Peyer's patch (tissue), 4 donors: ENCODE data around the gene CFL2. TPM values are rescaled to one million over a fixed set of nuclear protein-coding genes. Genes with fewer than 3 reads are reported as not detected.

Experiments
- DNase-seq, 3 donors: peaks; one replicate each; pipeline ENCODE4 v3.0.0-alpha.2; 2017 to 2019
- H3K27ac ChIP-seq, 4 donors: fragments of 200-600 bp; sonication (generic); one replicate each; pipeline ENCODE4 v1.5.1; 2016 to 2019
- H3K27me3 ChIP-seq, 2 donors: fragments of 200-600 bp; sonication (generic); one replicate each; pipeline ENCODE4 v1.5.1; 2019
- H3K36me3 ChIP-seq, 3 donors: fragments of 200-600 bp; sonication (generic); one replicate each; pipeline ENCODE4 v1.5.1; 2016 to 2019
- H3K4me1 ChIP-seq, 4 donors: fragments of 200-600 bp; sonication (generic); one replicate each; pipeline ENCODE4 v1.5.1; 2016 to 2019
- H3K4me3 ChIP-seq, 4 donors: fragments of 200-600 bp; sonication (generic); 1 replicate in 3 of 4; 2 replicates in 1 of 4; pipeline ENCODE4 v1.5.1; 2016 to 2019; ENCODE audit warnings: mild to moderate bottlenecking in 1 of 4
- H3K9me3 ChIP-seq, 4 donors: fragments of 200-600 bp; sonication (generic); one replicate each; pipeline ENCODE4 v1.5.1; 2016 to 2019; ENCODE audit warnings: mild to moderate bottlenecking in 1 of 4
- CTCF ChIP-seq, 6 experiments: fragments of 450-650 bp in 4 of 6; fragments of 200-600 bp in 2 of 6; sonication (generic) in 1 of 6; IDR thresholded peaks; one replicate each; pipeline ENCODE4 v1.5.1; 2017 to 2019; ENCODE audit warnings: antibody characterized with exemption in 6 of 6, mild to moderate bottlenecking in 3 of 6, moderate library complexity in 1 of 6
- POLR2A ChIP-seq, 2 donors: fragments of 450-650 bp; IDR thresholded peaks; one replicate each; pipeline ENCODE4 v1.5.1; 2017; ENCODE audit warnings: antibody characterized with exemption in 2 of 2, mild to moderate bottlenecking in 2 of 2, moderate library complexity in 2 of 2
- total RNA-seq, 4 donors: library from RNA; depleted of rRNA; stranded (reverse); fragments of >200 nt; gene quantifications; one replicate each; pipeline ENCODE4 v1.1.0, GENCODE V29; 2016

The CFL2 gene
- total RNA-seq, 4 donors from 2014 or later = 5.2 to 15.8 (median 11.5) TPM

DNA sequence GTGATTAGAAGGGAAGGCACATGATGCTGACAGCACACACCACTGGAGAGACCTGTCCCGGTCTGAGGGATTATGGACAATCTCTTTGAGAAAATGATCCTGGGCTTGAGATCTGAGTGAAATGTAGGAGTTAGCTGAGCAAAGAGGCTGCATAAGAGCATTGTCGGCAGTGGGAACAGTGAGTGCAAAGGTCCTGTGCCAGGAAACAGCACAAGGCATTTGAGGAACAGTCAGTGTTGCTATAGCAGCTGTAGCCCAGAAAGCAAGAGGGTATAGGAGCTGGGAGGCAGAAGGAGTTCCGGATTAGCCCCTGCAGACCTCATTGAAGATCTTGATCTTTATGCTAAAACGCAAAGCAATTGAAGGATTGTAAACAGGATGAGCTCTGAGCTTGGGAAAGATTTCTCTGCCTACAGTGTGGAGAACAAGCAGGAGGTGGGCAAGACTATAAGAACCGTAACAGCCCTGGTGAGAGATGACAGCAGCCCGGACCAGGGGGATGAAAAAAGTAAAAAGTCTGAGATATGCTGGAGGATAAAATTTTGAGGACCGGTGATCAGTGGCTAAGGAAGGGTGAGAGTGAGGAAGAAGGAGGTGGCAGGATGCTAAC lies 28.5 kb downstream of the CFL2 start:
- Histone ChIP-seq H3K4me3 (no peak overlapping the region), H3K27me3 (no peaks in the 10 kb centered on the region), H3K27ac (no peak overlapping the region), H3K36me3 (no peaks in the 10 kb centered on the region), H3K9me3 (no peaks in the 10 kb centered on the region), H3K4me1 (no peaks in the 10 kb centered on the region)
- no peak for TF ChIP-seq CTCF (IDR thresholded peaks at IDR 0.05)
- no peak for TF ChIP-seq POLR2A (IDR thresholded peaks at IDR 0.05)
- no peak for DNase-seq

- no peak for TF ChIP-seq CTCF (IDR thresholded peaks at IDR 0.05)
- TF ChIP-seq POLR2A (IDR thresholded peaks at IDR 0.05) = no peak
- no peak for DNase-seq
- no peaks in the 10 kb centered on the region for H3K4me1 ChIP-seq
- H3K4me3 ChIP-seq = no peak overlapping the region
- H3K9me3 ChIP-seq = no peaks in the 10 kb centered on the region
- H3K27me3 ChIP-seq = no peaks in the 10 kb centered on the region
- no peaks in the 10 kb centered on the region for H3K36me3 ChIP-seq
- H3K27ac ChIP-seq = no peak overlapping the region
Observed at GRCh38 chr14:34684578-34684977, 29.8 kb downstream of the CFL2 start.

DNA sequence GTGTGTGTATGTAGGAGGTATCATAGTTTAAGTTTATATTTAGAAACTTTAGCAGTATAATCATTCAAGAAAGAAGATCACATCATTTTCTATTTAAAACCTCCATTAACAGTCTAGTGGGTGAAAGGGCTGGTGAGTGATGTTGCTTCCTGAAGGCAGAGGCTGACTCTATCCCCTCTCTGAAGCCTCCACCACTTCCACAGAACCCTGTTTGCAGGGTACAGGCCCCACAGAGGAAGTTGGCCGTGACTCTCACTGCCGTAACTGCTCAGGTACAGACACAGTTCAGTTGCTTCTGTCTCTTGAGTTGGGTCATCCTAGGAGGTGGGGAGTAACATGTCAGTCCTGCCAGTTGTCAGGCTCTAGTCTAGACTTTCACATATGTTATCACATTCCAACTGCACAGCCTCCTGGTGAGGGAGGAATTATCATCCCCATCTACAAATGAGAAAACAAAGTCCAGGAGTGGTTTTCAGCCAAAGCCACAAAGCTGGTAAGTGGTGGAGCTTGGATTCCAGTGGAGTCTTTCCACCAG lies 31.5 kb downstream of the CFL2 start:
- no peak for TF ChIP-seq POLR2A (IDR thresholded peaks at IDR 0.05)
- TF ChIP-seq CTCF (IDR thresholded peaks at IDR 0.05) = no peak

GRCh38 chr14:34680806-34681479 lies 33.5 kb downstream of the CFL2 start:
- no peak for DNase-seq
- TF ChIP-seq POLR2A (IDR thresholded peaks at IDR 0.05) (no peak), CTCF (IDR thresholded peaks at IDR 0.05) (no peak)
- no peaks in the 10 kb centered on the region for H3K4me1 ChIP-seq
- no peaks in the 10 kb centered on the region for H3K27me3 ChIP-seq
- no peaks in the 10 kb centered on the region for H3K9me3 ChIP-seq
- H3K4me3 ChIP-seq = no peak overlapping the region
- no peak overlapping the region for H3K27ac ChIP-seq
- H3K36me3 ChIP-seq = no peaks in the 10 kb centered on the region

More for the DNA sequence above, 31.5 kb downstream of the CFL2 start:
- Histone ChIP-seq H3K4me3 (no peak overlapping the region), H3K9me3 (no peaks in the 10 kb centered on the region), H3K36me3 (no peaks in the 10 kb centered on the region), H3K4me1 (no peaks in the 10 kb centered on the region), H3K27ac (no peak overlapping the region), H3K27me3 (no peaks in the 10 kb centered on the region)
- no peak for DNase-seq

GRCh38 chr14:34678735-34679134 lies 35.7 kb downstream of the CFL2 start:
- Histone ChIP-seq H3K4me3 (no peak overlapping the region), H3K36me3 (no peaks in the 10 kb centered on the region), H3K4me1 (no peaks in the 10 kb centered on the region), H3K27ac (no peak overlapping the region), H3K9me3 (no peaks in the 10 kb centered on the region), H3K27me3 (no peaks in the 10 kb centered on the region)
- DNase-seq = no peak
- TF ChIP-seq CTCF (IDR thresholded peaks at IDR 0.05) (no peak), POLR2A (IDR thresholded peaks at IDR 0.05) (no peak)
